ENCODE measurements around the gene CCND1.
A peak's percentile ranks its signal among the peaks of the same experiment; 100 is the strongest.

Gene CCND1

GRCh38 chr11:69697469-69697843 is 56.5 kb downstream of the CCND1 start:
- no peak overlapping the region for H3K4me3 ChIP-seq (ENCODE audit: control insufficient read depth, low read depth, low read length)
- TF ChIP-seq, protein P1, sequence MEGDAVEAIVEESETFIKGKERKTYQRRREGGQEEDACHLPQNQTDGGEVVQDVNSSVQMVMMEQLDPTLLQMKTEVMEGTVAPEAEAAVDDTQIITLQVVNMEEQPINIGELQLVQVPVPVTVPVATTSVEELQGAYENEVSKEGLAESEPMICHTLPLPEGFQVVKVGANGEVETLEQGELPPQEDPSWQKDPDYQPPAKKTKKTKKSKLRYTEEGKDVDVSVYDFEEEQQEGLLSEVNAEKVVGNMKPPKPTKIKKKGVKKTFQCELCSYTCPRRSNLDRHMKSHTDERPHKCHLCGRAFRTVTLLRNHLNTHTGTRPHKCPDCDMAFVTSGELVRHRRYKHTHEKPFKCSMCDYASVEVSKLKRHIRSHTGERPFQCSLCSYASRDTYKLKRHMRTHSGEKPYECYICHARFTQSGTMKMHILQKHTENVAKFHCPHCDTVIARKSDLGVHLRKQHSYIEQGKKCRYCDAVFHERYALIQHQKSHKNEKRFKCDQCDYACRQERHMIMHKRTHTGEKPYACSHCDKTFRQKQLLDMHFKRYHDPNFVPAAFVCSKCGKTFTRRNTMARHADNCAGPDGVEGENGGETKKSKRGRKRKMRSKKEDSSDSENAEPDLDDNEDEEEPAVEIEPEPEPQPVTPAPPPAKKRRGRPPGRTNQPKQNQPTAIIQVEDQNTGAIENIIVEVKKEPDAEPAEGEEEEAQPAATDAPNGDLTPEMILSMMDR (conservative IDR thresholded peaks at IDR 0.05; ENCODE audit: control insufficient read depth, insufficient read depth, low read depth, low read length) = no peak
- DNase-seq (ENCODE audit: low read depth) = no peak

- no peak overlapping the region for H3K4me3 ChIP-seq (ENCODE audit: control insufficient read depth, low read depth, low read length)
- DNase-seq (ENCODE audit: low read depth) = no peak
- TF ChIP-seq, protein P1 (conservative IDR thresholded peaks at IDR 0.05; ENCODE audit: control insufficient read depth, insufficient read depth, low read depth, low read length) = no peak
Observed at GRCh38 chr11:69697861-69698260, 56.9 kb downstream of the CCND1 start.

- no peak for DNase-seq (ENCODE audit: low read depth)
- H3K4me3 ChIP-seq (ENCODE audit: control insufficient read depth, low read depth, low read length) = no peak overlapping the region
- TF ChIP-seq, protein P1 (conservative IDR thresholded peaks at IDR 0.05; ENCODE audit: control insufficient read depth, insufficient read depth, low read depth, low read length) = no peak
Observed at GRCh38 chr11:69698362-69698761, 57.4 kb downstream of the CCND1 start.

DNA sequence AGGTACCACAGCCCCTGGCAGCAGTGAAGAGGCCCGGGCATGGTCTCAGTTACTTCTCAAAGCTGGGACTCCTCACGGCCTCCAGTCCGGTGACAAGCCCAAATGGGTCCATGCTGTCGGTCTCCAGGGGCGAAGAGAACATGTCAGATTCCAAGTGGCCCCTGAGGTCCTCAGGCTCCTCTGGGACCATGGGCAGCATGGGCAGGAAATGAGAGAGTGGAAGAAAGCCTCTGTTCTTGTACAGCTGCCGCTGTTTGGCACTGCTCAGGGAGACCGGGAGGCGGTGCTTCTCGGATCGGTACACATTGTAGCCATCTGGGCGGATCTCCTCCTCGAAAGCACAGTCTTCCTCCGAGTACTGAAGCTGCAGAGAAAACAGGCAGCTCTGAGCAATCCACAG is 58.3 kb downstream of the CCND1 start:
- no peak overlapping the region for H3K4me3 ChIP-seq (ENCODE audit: control insufficient read depth, low read depth, low read length)
- DNase-seq (ENCODE audit: low read depth) = no peak
- TF ChIP-seq, protein P1 (conservative IDR thresholded peaks at IDR 0.05; ENCODE audit: control insufficient read depth, insufficient read depth, low read depth, low read length) = no peak

GRCh38 chr11:69700278-69701140 is 59.6 kb downstream of the CCND1 start:
- H3K4me3 ChIP-seq (ENCODE audit: control insufficient read depth, low read depth, low read length) = no peak overlapping the region
- DNase-seq (ENCODE audit: low read depth) = peak; percentile 38
- TF ChIP-seq, protein P1 (conservative IDR thresholded peaks at IDR 0.05; ENCODE audit: control insufficient read depth, insufficient read depth, low read depth, low read length) = no peak

DNA sequence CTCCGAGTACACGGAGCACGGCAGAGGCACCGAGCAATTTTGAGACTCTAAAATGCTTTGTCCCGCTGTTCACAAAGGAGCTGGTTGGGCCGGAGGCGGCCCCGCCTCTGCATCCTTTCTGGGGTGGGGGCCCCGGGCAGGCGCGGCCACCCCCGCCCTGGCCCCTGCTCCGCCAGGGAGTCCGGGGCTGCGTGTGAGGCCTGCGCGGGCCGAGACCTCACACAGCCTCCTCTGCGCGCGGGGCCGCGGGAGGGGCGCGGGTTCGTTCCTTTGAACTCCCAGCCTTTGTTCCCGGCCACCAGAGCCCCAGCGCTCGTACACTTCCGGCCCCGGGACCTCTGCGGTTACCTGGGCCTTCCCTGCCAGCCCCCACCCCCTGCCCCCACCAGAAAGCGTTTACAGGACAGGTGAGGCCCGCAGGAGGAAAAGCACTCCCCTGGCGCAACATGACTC is 61.3 kb downstream of the CCND1 start:
- TF ChIP-seq, protein P1 (conservative IDR thresholded peaks at IDR 0.05; ENCODE audit: control insufficient read depth, insufficient read depth, low read depth, low read length) = no peak
- no peak for DNase-seq (ENCODE audit: low read depth)
- H3K4me3 ChIP-seq (ENCODE audit: control insufficient read depth, low read depth, low read length) = no peak overlapping the region
